C4-2B (cell line): ENCODE results near the gene CHN2.

ENCODE experiments used
- H3K27ac ChIP-seq: fragments of 450-650 bp; 2 replicates; pipeline ENCODE4 v1.5.1; 2017
- CTCF ChIP-seq: fragments of 450-650 bp; conservative IDR thresholded peaks from 2 replicates; pipeline ENCODE4 v1.5.1; 2017; ENCODE audit warnings: mild to moderate bottlenecking
- ZFX ChIP-seq: fragments of 450-650 bp; IDR thresholded peaks from 2 replicates; pipeline ENCODE4 v1.6.1; 2017

Gene CHN2

GRCh38 chr7:29471444-29472138, 277.0 kb downstream of the CHN2 start:
- no peak overlapping the region for H3K27ac ChIP-seq
- no peak for TF ChIP-seq ZFX
- TF ChIP-seq CTCF: no peak

GRCh38 chr7:29476916-29477315, 282.3 kb downstream of the CHN2 start:
- TF ChIP-seq CTCF (no peak), ZFX (no peak)

GRCh38 chr7:29478226-29478625, 283.7 kb downstream of the CHN2 start:
- no peak overlapping the region for H3K27ac ChIP-seq
- TF ChIP-seq ZFX (no peak), CTCF (no peak)

More at GRCh38 chr7:29476916-29477315, 282.3 kb downstream of the CHN2 start:
- no peak overlapping the region for H3K27ac ChIP-seq

- H3K27ac ChIP-seq: no peak overlapping the region
- TF ChIP-seq ZFX (no peak), CTCF (no peak)
These were observed 284.2 kb downstream of the CHN2 start for GRCh38 chr7:29478687-29479240.

- TF ChIP-seq ZFX: no peak
- TF ChIP-seq CTCF: no peak
- H3K27ac ChIP-seq: no peak overlapping the region
These were observed 285.0 kb downstream of the CHN2 start for GRCh38 chr7:29479301-29480200.

- TF ChIP-seq CTCF (no peak), ZFX (no peak)
- no peak overlapping the region for H3K27ac ChIP-seq
These were observed 285.9 kb downstream of the CHN2 start for GRCh38 chr7:29480451-29480850.
